ENCODE data around the gene STXBP1.
"Not testable (repeated sequence)": the region's sequence is repeated elsewhere in the genome, so short reads cannot be mapped to it uniquely, and the experiment has no call there.

The STXBP1 gene

DNA sequence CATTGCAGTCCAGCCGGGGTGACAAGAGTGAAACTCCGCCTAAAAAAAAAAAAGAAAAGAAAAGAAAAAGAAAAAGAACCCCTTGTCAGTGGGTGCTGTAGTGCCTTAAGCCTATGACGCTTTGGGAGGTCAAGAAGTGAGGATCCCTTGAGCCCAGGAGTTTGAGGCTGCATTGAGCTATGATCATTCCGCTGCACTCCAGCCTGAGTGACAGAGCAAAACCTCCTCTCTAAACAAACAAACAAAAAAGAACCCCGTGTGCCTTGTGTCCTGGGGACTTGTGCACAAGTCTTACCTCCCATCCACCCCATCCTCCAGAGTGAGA is 33.5 kb upstream of the STXBP1 start:
- no peak for DNase-seq

DNA sequence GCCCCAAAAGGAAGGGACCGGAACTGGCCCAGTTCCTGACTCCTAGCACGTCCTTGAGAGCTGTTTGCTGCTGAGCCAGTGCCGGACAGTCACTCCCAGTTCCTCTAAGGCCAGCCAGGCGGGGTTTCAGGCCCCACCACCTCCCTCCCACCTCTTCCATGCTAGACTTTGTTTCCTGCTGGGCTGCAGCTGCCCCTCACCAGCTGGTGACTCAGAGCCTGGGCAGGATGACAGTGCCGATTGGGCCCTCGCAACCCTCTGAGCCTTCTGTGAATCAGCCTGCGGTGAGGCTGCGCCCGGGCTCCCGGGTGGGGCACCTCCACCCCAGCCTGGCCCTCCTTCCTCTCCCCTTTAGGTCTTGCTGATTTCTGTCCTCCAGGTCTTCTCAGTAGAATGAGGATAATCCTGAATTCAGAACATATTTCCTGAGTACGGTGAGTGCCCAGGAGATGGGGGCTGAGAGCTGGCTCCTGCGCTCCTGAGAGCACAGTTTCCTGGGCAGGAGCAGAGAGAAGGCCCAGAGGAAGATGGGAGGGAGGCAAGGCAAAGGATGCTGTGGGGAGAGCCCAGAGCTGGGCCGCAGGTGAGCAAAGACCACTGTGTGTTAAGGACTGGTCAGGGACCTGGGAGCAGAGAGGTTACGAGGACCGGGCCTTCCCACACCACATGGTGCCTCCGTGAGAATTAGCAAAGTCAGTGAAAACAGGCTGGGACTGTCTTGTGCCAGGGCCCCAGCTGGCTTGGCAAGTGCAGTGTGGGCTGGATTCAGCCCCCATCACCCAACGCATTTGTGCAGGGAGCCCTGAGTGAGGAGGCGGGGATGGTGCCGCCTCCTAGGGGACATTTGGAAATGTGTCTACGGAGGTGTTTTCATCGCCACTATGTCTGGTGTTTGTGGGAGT is 32.9 kb upstream of the STXBP1 start:
- no peak for DNase-seq

DNA sequence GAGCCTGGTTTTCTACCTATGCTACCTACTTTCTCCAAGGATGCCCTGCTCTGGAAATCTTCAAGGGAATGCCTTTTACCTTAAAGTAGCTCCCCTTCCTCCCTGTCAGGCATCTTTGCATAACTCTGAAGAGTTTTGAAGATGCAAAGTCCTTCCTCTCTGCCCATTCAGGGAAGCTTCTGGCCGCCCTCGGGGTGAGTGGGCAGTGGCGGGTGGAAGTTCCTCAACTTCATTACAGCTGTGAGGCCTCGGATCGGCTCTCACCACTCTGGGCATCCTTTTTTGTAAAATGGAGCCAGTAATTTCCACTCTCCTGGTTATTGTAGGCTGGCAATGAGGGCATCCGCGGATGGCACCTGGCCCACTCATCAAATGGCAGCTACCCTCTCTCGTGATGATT is 31.7 kb upstream of the STXBP1 start:
- DNase-seq: no peak

DNA sequence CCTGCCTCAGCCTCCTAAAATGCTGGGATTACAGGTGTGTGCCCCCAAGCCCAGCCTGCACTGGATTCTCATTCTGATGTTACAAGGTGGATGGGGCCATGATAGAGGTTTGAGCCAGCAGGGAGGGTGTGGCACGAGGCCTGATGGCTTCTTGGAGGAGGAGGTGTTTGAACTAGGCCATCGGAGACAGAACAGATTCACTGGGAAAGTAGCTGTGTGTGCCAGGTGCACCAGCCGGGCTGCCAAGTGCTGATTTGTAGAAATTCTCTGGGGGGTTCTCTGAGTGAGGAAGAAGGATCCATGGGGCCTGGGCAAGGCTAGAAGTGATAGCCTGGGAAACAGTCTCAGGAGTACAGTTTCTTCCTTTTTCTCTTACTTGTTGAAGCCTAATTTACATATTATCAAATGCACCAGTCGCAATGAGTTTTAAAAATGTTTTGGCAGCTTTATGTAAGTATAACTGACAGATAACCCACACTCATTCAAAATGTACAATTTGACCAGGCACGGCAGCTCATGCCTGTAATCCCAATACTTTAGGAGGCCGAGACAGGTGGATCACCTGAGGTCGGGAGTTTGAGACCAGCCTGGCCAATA is 31.1 kb upstream of the STXBP1 start:
- DNase-seq: no peak

DNA sequence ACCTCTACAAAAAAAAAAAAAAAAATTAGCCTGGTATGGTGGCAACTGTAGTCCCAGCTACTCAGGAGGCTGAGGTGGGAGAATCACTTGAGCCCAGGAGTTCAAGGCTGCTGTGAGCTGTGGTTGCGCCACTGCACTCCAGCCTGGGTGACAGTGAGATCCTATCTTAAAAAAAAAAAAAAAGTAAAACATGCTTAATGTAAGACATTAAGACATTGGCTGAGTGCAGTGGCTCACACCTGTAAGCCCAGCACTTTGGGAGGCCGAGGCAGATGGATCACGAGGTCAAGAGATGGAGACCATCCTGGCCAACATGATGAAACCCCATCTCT is 27.6 kb upstream of the STXBP1 start:
- DNase-seq: not testable (repeated sequence)

- DNase-seq: no peak
Observed at GRCh38 chr9:127585161-127585819, 26.8 kb upstream of the STXBP1 start.

- DNase-seq: no peak
Observed at GRCh38 chr9:127586096-127586495, 26.0 kb upstream of the STXBP1 start.

DNA sequence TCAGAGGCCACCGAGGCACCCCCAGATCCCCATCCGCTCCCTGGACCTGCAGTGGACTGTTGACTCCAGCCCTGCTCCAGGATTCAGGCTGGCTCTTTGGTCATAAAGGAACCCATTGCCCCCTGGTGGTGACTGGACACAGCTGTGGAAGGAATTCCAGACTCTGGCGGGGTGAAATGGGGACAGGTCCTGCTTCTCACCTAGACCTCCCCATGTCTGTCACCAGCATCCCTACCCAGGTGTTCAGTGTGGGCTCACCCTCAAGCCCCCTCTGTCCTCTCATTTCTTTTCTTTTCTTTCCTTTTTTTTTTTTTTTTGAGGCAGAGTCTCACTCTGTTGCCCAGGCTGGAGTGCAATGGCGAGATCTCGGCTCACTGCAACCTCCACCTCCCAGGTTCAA is 25.5 kb upstream of the STXBP1 start:
- DNase-seq: peak in 1 of 2 experiments; percentile 76

- DNase-seq: no peak
Observed at GRCh38 chr9:127587966-127588365, 24.1 kb upstream of the STXBP1 start.

DNA sequence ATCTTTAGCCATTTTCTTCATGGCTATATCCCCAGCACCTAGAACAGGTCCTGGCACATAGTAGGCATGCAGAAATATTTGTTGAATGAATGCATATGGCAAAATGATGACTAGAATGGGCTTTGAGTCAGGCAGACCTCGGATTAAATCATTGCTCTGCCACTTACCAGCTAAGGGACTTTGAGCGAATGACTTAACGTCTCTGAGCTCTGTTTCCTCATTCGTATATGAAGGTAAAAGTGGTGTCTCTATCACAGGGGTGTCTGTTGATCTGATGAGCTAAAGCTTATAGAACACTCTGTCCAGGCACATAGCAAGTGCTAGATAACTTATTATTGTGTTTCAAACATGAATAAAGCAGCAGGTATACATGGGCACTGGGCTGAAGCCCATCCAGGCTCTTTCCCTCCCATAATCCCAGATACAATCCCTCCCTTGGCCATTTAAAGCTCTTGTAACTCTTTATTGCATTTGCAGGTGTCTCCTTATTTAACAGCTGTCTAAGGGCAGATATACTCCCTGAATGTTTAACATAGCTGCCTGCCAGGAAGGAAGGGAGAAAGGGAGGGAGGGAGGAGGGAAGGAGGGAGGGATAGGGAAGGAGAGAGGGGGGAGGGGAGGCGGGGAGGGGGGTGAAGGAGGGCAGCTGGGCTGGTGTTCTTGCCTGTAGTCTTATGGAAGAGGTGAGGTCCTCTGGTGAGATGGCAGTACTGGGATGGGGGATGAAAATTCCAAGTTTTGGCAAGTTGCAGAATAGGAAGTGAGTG is 23.2 kb upstream of the STXBP1 start:
- DNase-seq: no peak

DNA sequence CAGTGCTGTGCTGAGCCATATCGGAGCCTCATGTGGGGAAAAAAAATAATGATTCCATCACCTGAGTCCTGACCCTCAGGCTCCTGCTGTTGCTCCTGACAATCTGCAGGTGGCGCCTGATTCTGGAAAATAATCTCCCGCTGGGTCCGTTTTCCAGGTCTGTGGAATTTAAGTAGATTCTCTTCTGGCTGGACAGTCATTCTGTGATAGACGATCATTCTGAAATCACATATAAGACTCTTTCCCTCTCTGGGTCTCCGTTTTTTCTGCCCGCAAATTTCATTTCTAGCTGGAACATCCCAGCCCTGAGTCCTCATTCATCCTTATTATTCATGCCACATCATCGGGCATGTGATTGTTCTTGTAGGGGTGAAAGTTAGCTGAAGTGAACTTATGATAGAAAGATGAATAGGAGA is 22.1 kb upstream of the STXBP1 start:
- peak; percentile 25 to 76 for DNase-seq

- DNase-seq: no peak
Observed at GRCh38 chr9:127595611-127596010, 16.5 kb upstream of the STXBP1 start.

DNA sequence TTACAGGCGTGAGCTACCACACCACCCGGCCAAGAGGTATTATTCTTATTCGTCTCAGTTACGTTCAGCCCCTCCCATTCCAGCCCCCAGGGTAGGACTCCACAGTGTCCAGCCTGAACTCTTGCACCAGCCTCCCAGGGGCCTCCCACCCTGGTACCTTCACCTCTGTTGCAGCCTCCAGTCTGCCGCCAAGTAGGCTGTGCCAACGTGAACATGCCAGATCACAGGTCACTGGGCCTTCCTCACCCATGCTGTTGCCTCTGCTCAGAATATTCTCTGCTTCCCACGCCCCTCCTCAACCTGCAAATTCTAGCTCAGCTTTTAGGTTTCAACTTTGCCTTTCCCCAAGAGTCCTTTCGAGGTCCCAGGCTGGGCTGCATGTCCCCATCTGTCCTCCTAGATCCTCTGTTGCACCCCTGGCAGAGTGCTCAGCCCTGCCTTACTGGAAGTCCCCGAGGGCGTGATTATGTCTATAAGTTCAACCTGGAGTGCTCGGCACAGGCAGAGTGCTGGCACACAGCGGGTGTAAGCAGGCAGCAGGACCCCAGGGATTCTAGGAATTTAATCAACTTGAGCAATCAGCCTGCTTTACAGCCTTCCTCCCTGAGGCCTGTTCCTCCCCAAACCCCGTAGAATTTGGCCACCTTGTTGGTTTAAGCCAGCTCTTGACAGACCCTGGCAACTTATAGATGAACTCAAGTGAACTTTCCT is 13.1 kb upstream of the STXBP1 start:
- DNase-seq: no peak

GRCh38 chr9:127599550-127599891 is 12.6 kb upstream of the STXBP1 start:
- no peak for DNase-seq

- no peak for DNase-seq
Observed at GRCh38 chr9:127603226-127603625, 8.9 kb upstream of the STXBP1 start.

DNA sequence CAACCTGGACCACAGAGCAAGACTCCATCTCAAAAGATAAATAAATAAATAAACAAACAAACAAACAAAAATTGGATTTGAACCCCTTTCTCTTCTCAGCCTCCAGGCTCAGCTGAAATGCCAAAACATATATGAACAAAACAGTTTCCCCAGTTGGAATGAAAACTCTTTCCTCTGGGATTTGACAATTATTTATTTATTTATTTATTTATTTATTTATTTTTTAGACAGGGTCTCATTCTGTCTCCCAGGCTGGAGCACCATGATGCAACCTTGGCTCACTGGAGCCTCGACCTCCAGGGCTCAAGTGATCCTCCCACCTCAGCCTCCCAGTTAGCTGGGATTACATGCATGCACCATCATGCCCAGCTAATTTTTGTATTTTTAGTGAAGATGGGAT is 6.0 kb upstream of the STXBP1 start:
- no peak for DNase-seq

DNA sequence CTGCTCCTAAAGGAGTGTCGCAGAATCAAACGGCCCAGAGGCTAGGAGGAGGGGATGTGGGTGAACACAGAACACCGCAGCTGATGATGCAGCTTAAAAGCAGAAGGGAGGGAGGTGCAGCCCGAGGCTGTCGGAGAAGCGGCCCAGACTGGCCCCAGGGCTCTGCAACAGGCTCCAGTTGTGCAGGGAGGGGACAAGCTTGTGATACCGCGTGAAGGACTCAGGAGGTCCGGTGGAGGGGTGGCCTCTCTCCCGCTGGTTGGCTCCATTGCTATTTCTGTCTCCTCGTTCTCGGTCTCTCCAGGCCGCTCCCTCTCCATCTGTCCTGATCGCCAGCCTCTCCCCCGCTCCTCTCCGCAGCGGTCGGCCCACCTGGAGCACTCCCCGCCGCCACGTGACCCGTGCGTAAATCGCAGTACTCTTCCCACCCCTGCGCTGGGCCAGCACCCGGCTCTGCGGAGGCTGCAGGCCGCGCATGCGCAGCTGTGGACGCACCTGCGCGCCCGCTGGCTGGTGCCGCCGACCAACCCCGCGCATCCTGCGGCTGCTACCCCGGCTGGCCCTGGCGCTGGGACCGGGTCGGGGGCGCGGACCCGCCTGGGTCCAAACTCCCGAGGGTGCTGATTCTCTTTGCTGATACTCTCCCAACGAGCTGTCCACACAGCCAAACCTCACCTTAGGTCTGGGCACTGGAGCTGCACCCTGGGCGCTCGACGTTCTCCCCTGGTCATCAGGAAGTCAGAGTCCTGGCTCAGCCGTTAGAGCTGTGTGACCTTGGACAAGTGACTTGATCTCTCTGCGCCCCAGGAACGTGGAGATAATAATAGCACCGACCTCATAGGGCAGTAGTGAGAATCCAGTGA is 3.7 kb upstream of the STXBP1 start:
- peak; percentile 67 to 94 for DNase-seq

DNA sequence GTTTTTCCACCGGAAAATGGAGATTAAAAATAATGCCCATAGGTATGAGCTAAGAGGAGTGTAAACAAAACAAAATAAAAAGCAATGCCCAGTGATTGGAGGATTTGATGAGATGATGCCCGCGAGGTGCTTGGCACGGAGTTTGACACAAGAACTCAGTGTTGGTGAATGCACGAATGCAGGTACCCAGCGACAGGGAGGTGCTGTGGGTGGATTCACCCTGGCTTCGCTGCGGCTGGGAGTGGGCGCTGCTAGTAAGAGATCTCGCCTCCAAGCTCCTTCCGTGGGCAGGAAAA is 526 bp upstream of the STXBP1 start:
- no peak for DNase-seq

DNA sequence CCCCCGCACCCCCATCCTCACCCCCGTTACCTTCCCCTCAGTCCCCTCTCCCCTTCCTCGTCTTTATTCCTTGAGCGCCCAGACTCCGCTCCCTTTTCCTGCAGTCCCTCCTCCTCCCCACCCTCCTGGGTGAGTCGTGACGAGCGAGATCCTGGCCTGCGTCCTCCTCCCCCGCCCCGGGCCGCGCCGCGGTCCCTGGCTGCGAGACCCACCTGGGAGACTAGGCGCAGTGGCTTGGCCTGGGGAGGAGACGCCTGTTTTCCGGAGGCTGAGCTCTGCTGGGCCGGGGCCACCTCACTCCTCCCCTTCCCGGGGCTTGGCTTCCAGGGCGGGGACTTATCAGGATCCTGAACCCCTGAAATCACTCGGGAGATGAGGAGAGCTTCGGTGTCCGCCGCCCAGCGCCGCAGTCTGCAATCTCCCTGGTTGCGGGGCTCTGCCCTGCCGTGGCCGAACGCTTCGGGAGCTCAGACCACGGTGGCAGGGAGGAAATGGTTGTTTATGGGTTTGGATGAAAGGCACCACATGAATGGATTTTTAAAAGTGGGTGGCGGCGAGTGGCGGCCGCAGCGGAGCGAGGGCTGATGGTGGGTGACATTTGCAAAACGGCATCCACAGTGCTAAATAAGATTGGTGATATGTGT is 984 bp downstream of the STXBP1 start:
- DNase-seq: peak; percentile 21 to 60

DNA sequence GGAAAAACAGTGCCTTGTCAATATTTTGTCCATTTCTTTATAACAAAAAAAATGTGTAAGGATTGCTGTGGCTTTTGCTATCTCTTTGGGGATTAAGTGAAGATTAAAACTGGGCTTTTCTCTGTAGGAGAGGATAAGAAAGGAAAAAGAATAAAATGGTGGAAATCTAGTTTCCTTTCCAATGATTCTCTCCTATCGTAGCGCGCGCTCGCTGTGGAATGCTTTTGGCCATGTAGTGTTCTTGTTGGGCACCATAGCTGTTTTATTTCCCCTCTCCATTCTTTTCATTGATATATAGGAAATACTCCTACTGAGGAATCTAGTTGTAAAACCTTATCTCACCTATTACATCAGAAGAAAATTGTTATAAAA is 1.5 kb downstream of the STXBP1 start:
- DNase-seq: peak in 1 of 2 experiments; percentile 29

- DNase-seq: no peak
Observed at GRCh38 chr9:127614961-127615360, 2.9 kb downstream of the STXBP1 start.

Measured in NCI-H526 (cell line).